SU-DHL-6 (cell line): ENCODE results near the gene CDC42BPG.

Experiments
- CTCF ChIP-seq: fragments of 200-600 bp; sonication (generic); IDR thresholded peaks from one replicate; pipeline ENCODE4 v1.5.1; 2017; ENCODE audit warnings: antibody characterized with exemption, mild to moderate bottlenecking, low read length, moderate library complexity; ENCODE audit not compliant: insufficient read depth, poor library complexity, severe bottlenecking
- EZH2phosphoT487 ChIP-seq: fragments of 200-600 bp; sonication (generic), shearing (Covaris generic); conservative IDR thresholded peaks from 2 replicates; pipeline ENCODE4 v1.6.1; 2018; ENCODE audit warnings: mild to moderate bottlenecking, antibody characterized with exemption, low read length, moderate library complexity, mixed read lengths

- TF ChIP-seq CTCF (no peak), EZH2phosphoT487 (no peak)
Observed at GRCh38 chr11:64834031-64834722, 10.3 kb downstream of the CDC42BPG start.
